Duodenal mucosa (tissue), 2 donors: ENCODE results near the gene FOXN1.

Experiments used
- H3K27ac ChIP-seq: one replicate; pipeline ENCODE4 v1.7.0; 2013; ENCODE audit warnings: low read depth, low read length
- H3K27me3 ChIP-seq, 2 donors: one replicate each; pipeline ENCODE4 v1.7.0; 2013; ENCODE audit warnings: low read length in 2 of 2, control low read depth in 1 of 2; ENCODE audit not compliant: insufficient read depth in 2 of 2, control insufficient read depth in 1 of 2
- H3K36me3 ChIP-seq, 2 donors: one replicate each; pipeline ENCODE4 v1.7.0; 2013; ENCODE audit warnings: low read length in 2 of 2, control low read depth in 1 of 2; ENCODE audit not compliant: insufficient read depth in 2 of 2, control insufficient read depth in 1 of 2
- H3K4me1 ChIP-seq, 2 donors: one replicate each; pipeline ENCODE4 v1.7.0; 2013; ENCODE audit warnings: low read length in 2 of 2, control low read depth in 1 of 2; ENCODE audit not compliant: insufficient read depth in 2 of 2, control insufficient read depth in 1 of 2
- H3K4me3 ChIP-seq, 2 donors: one replicate each; pipeline ENCODE4 v1.7.0; 2013; ENCODE audit warnings: low read length in 2 of 2, low read depth in 1 of 2
- H3K9ac ChIP-seq, 2 donors: one replicate each; pipeline ENCODE4 v1.7.0; 2013; ENCODE audit warnings: low read length in 2 of 2, low read depth in 1 of 2
- H3K9me3 ChIP-seq, 2 donors: one replicate each; pipeline ENCODE4 v1.7.0; 2013; ENCODE audit warnings: low read length in 2 of 2, control low read depth in 1 of 2; ENCODE audit not compliant: control insufficient read depth in 1 of 2

The FOXN1 gene

DNA sequence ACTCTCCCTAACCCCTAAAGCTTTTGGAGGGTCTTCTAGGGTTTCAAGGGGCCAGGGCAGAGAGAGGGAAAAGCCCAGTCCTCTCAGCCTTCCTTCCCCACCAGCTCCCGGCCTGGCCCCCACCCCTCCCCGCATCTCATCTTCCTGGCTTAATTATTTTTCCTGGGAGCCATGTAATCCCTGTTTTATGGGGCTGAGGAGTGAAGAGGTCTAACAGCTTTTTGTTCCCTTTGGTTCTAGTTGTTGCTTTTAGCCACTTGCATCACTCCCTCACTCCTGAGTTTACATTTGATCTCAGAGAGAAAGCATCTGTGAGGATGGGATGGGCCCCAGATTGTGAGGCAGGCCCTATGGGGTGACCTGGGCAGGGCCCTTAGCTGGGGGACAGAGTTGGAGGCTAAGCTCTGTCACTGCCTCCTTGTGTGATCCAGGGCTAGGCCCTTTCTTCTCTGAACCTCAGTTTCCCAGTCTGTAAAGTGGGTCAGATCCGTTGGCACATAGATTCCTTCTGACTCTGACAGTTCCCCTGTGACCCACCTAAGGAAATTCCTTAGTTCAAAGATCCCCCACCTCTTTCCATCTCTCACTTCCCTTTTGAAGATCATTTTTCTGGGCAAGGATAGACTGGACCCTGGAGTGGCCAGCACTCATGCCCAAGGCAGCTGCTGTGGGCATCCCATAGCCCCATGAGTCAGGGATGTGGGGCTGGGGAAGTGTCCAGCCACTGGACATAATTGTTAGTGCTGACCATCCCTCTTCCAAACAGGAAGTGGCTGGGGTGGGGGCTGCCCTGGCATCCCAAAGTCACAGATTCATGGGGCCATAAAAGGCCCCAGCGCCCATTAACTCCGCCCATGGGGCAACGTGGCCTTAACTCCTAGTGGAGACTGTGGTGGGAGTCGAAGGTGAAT is 26.2 kb downstream of the FOXN1 start:
- no peak overlapping the region for H3K4me3 ChIP-seq
- H3K27ac ChIP-seq, result no peak overlapping the region
- H3K4me1 ChIP-seq, result peaks cover 16 to 35% of the 10 kb centered on the region in 2 donors
- no peaks in the 10 kb centered on the region for H3K36me3 ChIP-seq
- no peak overlapping the region for H3K9ac ChIP-seq
- H3K9me3 ChIP-seq, result no peaks in the 10 kb centered on the region
- peaks cover 0 to 3% of the 10 kb centered on the region in 2 donors for H3K27me3 ChIP-seq

DNA sequence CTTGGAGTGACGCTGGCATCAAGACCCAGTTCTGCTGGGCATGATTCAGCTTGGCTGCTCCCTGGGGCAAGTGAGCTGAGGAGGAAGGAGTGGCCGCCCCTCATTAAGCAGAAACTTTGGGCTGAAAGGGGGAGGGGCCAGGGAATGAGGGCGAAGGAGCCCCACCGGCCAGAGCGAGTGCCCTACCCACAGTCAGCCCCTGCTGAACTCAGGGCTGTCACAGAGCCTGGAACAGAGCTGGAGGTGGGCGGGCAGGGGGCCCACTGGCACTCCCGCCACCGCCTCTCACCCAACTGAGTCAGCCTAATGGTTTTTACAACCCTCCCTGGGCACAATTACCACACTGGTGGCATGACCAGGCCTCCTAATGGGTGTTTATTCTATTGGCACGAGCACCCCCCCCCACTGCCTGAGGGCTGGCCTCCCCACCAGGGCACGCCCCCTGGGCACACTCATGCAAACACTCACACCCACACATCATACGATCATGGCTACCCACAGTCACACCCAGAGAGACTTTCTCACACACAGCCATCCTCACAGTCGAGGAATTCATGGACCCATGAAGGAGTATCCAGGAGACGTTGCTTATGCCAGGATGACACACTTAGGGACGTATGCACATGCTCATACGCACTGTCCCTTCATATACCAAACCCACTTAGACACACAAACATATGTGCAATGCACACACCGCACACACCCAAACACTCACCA is 27.1 kb downstream of the FOXN1 start:
- H3K36me3 ChIP-seq, result no peaks in the 10 kb centered on the region
- no peaks in the 10 kb centered on the region for H3K9me3 ChIP-seq
- H3K4me1 ChIP-seq, result peaks cover 19 to 26% of the 10 kb centered on the region in 2 donors
- H3K27ac ChIP-seq, result no peak overlapping the region
- no peak overlapping the region for H3K4me3 ChIP-seq
- no peak overlapping the region for H3K9ac ChIP-seq
- H3K27me3 ChIP-seq, result peaks cover 0 to 3% of the 10 kb centered on the region in 2 donors

DNA sequence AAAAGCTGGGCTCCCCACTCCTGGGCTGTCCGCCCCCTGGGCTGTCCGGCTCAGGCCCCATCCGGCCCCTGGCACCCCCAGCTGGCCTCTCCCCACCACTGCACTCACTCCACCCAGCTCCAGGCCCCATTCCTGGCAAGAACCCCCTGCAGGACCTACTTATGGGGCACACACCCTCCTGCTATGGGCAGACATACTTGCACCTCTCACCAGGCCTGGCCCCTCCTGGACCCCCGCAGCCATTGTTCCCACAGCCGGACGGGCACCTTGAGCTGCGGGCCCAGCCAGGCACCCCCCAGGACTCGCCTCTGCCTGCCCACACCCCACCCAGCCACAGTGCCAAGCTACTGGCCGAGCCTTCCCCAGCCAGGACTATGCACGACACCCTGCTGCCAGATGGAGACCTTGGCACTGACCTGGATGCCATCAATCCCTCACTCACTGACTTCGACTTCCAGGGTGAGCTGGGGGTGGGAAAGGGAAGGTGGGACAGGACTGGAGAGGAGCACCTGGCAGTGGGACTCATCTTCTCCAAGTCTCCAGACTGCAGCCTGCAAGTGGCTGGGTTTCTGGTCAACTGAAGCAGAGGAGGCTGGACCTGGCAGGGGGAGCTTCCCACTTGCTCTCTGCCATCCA is 28.7 kb downstream of the FOXN1 start:
- no peak overlapping the region for H3K27ac ChIP-seq
- peaks cover 19 to 25% of the 10 kb centered on the region in 2 donors for H3K4me1 ChIP-seq
- H3K9ac ChIP-seq, result no peak overlapping the region
- H3K9me3 ChIP-seq, result no peaks in the 10 kb centered on the region
- H3K4me3 ChIP-seq, result no peak overlapping the region
- H3K27me3 ChIP-seq, result peaks cover 0 to 3% of the 10 kb centered on the region in 2 donors
- no peaks in the 10 kb centered on the region for H3K36me3 ChIP-seq

DNA sequence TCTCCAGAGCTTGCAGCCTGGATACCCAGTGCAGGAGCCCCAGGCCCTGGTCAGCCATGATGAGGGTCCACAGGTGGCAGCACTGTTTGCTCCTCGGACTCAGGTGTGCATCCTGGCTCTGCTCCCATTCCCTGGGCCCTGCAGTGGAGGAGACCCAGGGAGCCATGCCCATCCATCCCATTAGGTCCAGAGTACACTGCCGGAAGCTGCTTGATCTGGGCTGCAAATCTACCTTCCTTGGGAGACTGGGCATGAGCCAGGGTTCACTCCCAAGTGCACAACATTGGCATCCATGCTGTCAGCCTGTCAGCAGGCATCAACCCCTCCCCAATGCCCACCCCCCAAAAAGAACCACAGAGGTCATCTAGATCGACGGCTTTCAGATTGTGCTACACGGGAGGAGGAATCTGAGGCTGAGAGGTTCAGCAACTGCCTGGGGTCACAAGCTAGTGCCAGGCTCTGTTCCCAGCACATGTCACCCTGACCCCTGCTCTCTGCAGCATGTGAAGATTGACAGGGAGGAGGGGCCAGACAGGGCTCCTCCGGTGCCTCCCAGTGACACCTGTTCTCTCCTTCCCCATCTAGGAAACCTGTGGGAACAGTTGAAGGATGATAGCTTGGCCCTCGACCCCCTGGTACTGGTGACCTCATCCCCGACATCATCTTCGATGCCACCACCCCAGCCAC is 30.5 kb downstream of the FOXN1 start:
- H3K27me3 ChIP-seq, result no peaks in the 10 kb centered on the region
- H3K27ac ChIP-seq, result no peak overlapping the region
- no peaks in the 10 kb centered on the region for H3K36me3 ChIP-seq
- no peak overlapping the region for H3K9ac ChIP-seq
- H3K4me3 ChIP-seq, result no peak overlapping the region
- H3K4me1 ChIP-seq, result peaks cover 19 to 25% of the 10 kb centered on the region in 2 donors
- no peaks in the 10 kb centered on the region for H3K9me3 ChIP-seq

DNA sequence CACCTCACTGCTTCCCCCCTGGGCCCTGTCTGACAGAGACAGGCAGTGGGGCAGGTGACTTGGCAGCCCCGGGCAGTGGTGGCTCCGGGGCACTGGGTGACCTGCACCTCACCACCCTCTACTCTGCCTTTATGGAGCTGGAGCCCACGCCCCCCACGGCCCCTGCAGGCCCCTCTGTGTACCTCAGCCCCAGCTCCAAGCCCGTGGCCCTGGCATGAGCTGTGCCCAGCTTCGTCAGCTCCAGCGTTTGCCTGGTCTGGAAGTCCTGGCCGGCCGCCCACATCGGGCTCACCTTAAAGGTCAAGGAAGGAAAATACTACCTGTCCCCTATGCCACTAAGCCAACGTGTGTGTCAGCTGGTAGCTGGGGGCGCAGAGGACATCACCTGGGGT is 31.1 kb downstream of the FOXN1 start:
- Histone ChIP-seq H3K4me3 (no peak overlapping the region), H3K36me3 (no peaks in the 10 kb centered on the region), H3K27me3 (no peaks in the 10 kb centered on the region), H3K9me3 (no peaks in the 10 kb centered on the region), H3K27ac (no peak overlapping the region), H3K4me1 (peaks cover 19 to 25% of the 10 kb centered on the region in 2 donors), H3K9ac (no peak overlapping the region)

DNA sequence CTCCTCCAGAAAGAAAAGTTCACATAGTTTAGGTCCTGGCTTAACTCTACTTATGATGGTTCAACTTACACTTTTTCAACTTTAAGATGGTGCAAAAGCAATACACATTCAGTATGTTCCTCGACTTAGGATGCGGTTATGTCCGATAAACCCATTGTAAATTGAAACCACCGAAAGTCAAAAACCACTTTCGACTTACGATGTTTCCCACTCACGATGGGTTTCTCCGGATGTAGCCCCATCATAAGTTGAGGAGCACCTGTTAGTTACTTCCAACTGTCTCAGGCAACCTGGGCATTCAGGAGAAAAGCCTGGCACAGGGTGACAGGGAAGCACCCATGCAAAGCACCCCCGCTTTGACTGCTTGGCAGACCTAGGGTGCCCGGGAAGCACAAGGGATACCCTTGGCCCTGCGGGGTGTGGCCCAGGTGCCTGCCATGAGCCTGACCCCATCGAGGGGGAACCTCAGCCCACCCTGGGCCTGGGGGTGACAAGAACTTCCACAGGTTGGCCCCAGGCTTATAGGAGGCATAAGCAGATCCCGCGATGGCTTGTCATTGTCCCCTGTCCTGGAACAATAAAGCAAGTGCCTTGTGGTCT is 32.2 kb downstream of the FOXN1 start:
- H3K27ac ChIP-seq, result no peak overlapping the region
- no peaks in the 10 kb centered on the region for H3K9me3 ChIP-seq
- no peak overlapping the region for H3K4me3 ChIP-seq
- no peaks in the 10 kb centered on the region for H3K36me3 ChIP-seq
- H3K4me1 ChIP-seq, result peaks cover 9 to 13% of the 10 kb centered on the region in 2 donors
- H3K27me3 ChIP-seq, result no peaks in the 10 kb centered on the region
- no peak overlapping the region for H3K9ac ChIP-seq

DNA sequence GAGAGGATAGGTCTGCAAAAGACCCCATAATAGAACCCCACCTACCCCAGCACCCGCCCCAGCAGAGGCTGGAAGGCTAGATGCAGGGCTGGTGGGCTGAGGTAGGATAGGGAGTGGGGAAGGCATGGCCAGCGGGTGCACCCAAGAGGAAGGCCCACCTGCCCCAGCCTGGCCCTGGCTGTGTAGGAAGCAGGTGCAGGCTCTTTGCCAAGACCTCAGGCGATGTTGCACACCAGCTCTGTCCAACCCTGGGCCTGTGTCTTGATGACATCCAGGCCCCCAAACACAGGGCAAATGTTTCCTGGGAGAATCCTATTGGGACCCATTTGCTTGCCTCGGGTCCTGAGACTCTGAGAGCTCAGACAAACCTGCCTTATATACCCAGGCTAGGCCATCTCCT is 34.1 kb downstream of the FOXN1 start:
- Histone ChIP-seq H3K9ac (no peak overlapping the region), H3K4me1 (peaks cover 8 to 13% of the 10 kb centered on the region in 2 donors), H3K27ac (no peak overlapping the region), H3K4me3 (no peak overlapping the region), H3K27me3 (no peaks in the 10 kb centered on the region), H3K9me3 (no peaks in the 10 kb centered on the region), H3K36me3 (no peaks in the 10 kb centered on the region)

DNA sequence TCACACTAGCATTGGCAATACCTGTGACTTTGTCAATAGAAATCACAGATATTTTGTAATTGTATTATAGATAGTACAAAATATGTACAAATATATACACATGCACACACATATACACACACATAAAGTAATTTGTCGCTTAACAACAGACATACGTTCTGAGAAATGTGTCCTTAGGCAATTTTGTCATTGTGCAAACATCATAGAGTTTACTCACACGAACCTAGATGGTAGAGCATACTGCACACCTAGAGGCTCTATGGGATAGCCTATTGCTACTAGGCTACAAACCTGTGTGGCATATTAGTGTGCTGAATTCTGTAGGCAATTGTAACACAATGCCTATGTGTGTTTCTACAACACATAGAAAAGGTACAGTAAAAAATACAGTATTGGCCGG is 35.3 kb downstream of the FOXN1 start:
- no peak overlapping the region for H3K9ac ChIP-seq
- peaks cover 8 to 9% of the 10 kb centered on the region in 2 donors for H3K4me1 ChIP-seq
- no peak overlapping the region for H3K27ac ChIP-seq
- no peak overlapping the region for H3K4me3 ChIP-seq
- no peaks in the 10 kb centered on the region for H3K27me3 ChIP-seq
- H3K36me3 ChIP-seq, result peaks cover 0 to 1% of the 10 kb centered on the region in 2 donors
- H3K9me3 ChIP-seq, result no peaks in the 10 kb centered on the region

DNA sequence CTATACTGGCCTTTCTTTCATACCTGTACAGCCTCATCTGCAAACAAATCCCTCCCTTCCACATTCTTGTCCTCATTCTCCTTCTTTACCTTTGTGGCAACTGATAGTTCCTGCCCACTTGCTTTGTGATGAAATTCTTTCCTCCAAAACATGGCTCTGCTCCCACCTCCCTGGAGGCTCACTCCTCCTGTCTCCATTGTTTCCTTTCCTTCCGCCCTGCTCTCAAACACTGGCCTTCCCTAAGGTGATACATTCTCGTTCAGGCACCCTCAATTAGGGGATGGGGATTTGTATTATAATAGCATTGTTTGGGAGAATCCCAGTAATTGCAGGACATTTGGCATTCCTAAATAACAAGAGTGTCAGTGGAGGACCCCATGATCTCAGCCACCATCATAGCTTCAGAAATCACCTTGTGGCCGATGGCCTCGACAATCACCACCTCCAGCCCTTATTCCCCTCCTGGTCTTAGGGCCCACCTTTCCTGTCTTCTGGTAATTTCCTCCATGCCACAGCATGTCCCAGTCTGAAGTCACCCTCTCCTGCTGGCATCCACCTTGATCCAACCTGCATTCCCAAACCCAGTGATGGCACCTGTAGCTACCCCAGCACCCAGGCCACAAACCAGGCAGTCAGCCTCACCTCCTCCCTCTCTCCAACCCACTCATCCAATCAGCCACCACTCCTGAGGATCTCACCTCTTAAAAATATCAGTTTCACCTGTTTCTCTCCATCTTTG is 38.4 kb downstream of the FOXN1 start:
- no peaks in the 10 kb centered on the region for H3K27me3 ChIP-seq
- no peak overlapping the region for H3K27ac ChIP-seq
- H3K4me1 ChIP-seq, result peaks cover 5 to 9% of the 10 kb centered on the region in 2 donors
- no peaks in the 10 kb centered on the region for H3K9me3 ChIP-seq
- H3K36me3 ChIP-seq, result peaks cover 0 to 14% of the 10 kb centered on the region in 2 donors
- H3K9ac ChIP-seq, result no peak overlapping the region
- no peak overlapping the region for H3K4me3 ChIP-seq
